Mesangial cell (primary cell): Measurements from ENCODE around the gene POSTN. TPM values are rescaled to one million over a fixed set of nuclear protein-coding genes. Genes with fewer than 3 reads are reported as not detected.

Experiments used
- total RNA-seq: library from RNA; depleted of rRNA; stranded (reverse); fragments of >200 nt; gene quantifications from 2 replicates; pipeline ENCODE4 v1.2.3, GENCODE V29; 2015

Gene POSTN, protein sequence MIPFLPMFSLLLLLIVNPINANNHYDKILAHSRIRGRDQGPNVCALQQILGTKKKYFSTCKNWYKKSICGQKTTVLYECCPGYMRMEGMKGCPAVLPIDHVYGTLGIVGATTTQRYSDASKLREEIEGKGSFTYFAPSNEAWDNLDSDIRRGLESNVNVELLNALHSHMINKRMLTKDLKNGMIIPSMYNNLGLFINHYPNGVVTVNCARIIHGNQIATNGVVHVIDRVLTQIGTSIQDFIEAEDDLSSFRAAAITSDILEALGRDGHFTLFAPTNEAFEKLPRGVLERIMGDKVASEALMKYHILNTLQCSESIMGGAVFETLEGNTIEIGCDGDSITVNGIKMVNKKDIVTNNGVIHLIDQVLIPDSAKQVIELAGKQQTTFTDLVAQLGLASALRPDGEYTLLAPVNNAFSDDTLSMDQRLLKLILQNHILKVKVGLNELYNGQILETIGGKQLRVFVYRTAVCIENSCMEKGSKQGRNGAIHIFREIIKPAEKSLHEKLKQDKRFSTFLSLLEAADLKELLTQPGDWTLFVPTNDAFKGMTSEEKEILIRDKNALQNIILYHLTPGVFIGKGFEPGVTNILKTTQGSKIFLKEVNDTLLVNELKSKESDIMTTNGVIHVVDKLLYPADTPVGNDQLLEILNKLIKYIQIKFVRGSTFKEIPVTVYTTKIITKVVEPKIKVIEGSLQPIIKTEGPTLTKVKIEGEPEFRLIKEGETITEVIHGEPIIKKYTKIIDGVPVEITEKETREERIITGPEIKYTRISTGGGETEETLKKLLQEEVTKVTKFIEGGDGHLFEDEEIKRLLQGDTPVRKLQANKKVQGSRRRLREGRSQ
- 61.6 and 94.2 TPM in 2 replicates for total RNA-seq

DNA sequence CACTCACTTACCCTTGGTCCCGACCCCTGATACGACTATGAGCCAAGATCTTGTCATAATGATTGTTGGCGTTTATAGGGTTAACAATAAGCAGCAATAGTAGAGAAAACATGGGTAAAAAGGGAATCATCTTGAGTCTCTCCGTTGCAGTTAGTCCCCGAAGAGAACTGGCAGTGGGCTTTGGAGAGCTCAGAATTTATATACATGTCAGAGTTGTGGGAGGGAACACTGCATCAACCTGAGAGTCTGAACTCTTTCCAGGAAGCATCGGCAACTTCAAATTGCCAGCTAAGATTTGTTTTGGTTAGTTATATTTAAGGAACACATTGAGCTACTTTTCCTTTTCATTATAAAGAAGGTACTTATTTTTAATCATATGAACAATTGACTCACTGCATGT is at the start of gene POSTN:
POSTN (minus strand) TSS at position 172 of the 400 bp plus-strand sequence; CDS start at position 130, 42 bp downstream.

